HCT116 (cell line): ENCODE results near the gene HACD3. TPM values are rescaled to one million over a fixed set of nuclear protein-coding genes. Genes with fewer than 3 reads are reported as not detected.
"Not testable (repeated sequence)": the region's sequence is repeated elsewhere in the genome, so short reads cannot be mapped to it uniquely, and the experiment has no call there.

Experiments
- ATAC-seq: fragments of 200-7000 bp; cut with Tn5 transposase; 2 replicates; pipeline ENCODE4 v1.9.1; 2020; ENCODE audit warnings: mild to moderate bottlenecking, moderate library complexity
- BruUV-seq: library from RNA; stranded (reverse); fragments of 400-500 nt; replicated peaks from 2 replicates; lab custom pipeline; 2021; lab: Mats Ljungman, UMichigan
- CTCF ChIA-PET: fragments of 300-600 bp; sonication (Branson Sonifier 250); formaldehyde crosslinking; loops from one replicate; lab custom pipeline; 2021; ENCODE audit warnings: antibody characterized with exemption; lab: Charles Lee
- POLR2A ChIA-PET: fragments of 300-600, 350-600 bp; sonication (Branson Sonifier 250); formaldehyde crosslinking; loops from one replicate; lab custom pipeline; 2021; ENCODE audit warnings: antibody characterized with exemption; lab: Charles Lee
- RAD21 ChIA-PET, 2 experiments: fragments of 300-600 bp; sonication (Branson Sonifier 250); formaldehyde crosslinking; loops; one replicate each; lab custom pipeline; 2023; ENCODE audit warnings: low total read pairs in 2 of 2; ENCODE audit not compliant: uncharacterized antibody in 2 of 2, unreplicated experiment in 2 of 2, low non-redundant PET in 1 of 2; lab: Charles Lee
- DNase-seq: peaks from one replicate; pipeline ENCODE4 v3.0.0-alpha.2; 2010; ENCODE audit warnings: low read depth, low spot score
- H2AFZ ChIP-seq: fragments of 200-600 bp; shearing (Covaris generic), sonication (generic); 2 replicates; pipeline ENCODE4 v1.6.1; 2017; ENCODE audit warnings: low read depth, mixed run types, mixed read lengths, antibody characterized with exemption, low read length; ENCODE audit not compliant: poor library complexity, severe bottlenecking
- H3K27ac ChIP-seq: 2 replicates; pipeline ENCODE4 v1.5.1; 2012; ENCODE audit warnings: low read depth, low read length
- H3K27me3 ChIP-seq: fragments of 200-600 bp; sonication (generic); 2 replicates; pipeline ENCODE4 v1.6.1; 2016; ENCODE audit warnings: mixed run types, low read length, mixed read lengths; ENCODE audit not compliant: insufficient read depth
- H3K36me3 ChIP-seq, 2 experiments: fragments of 200-500 bp in 1 of 2; fragments of 200-600 bp in 1 of 2; sonication (Bioruptor generic) in 1 of 2; sonication (generic) in 1 of 2; 2 replicates each; pipeline versions ENCODE4 v1.5.1 to v1.6.1; 2014 to 2016; ENCODE audit warnings: low read length in 2 of 2, inconsistent platforms in 1 of 2, mixed read lengths in 1 of 2, mixed run types in 1 of 2; ENCODE audit not compliant: insufficient read depth in 2 of 2, control insufficient read depth in 1 of 2
- H3K4me1 ChIP-seq, 2 experiments: fragments of 200-600 bp in 1 of 2; sonication (generic) in 1 of 2; 2 replicates each; pipeline versions ENCODE4 v1.5.1 to v1.6.1; 2012 to 2017; ENCODE audit warnings: low read length in 2 of 2, inconsistent platforms in 1 of 2, mild to moderate bottlenecking in 1 of 2, mixed read lengths in 1 of 2, mixed run types in 1 of 2, moderate library complexity in 1 of 2; ENCODE audit not compliant: insufficient read depth in 2 of 2, control insufficient read depth in 1 of 2
- H3K4me2 ChIP-seq: fragments of 200-600 bp; sonication (generic); 2 replicates; pipeline ENCODE4 v1.6.1; 2017; ENCODE audit warnings: mixed run types, low read length, mixed read lengths
- H3K4me3 ChIP-seq, 2 experiments: fragments of 200-600 bp in 1 of 2; sonication (generic) in 1 of 2; replicated peaks in 1 of 2; 2 replicates each; pipeline ENCODE4 v1.5.1; 2011 to 2016; ENCODE audit warnings: low read length in 2 of 2, control low read depth in 1 of 2, low read depth in 1 of 2, mild to moderate bottlenecking in 1 of 2, mixed read lengths in 1 of 2, mixed run types in 1 of 2
- H3K79me2 ChIP-seq: fragments of 200-600 bp; sonication (generic); 2 replicates; pipeline ENCODE4 v1.6.1; 2017; ENCODE audit warnings: mild to moderate bottlenecking, mixed run types, low read length, moderate library complexity, mixed read lengths; ENCODE audit not compliant: insufficient read depth
- H3K9ac ChIP-seq: fragments of 200-600 bp; sonication (generic); 2 replicates; pipeline ENCODE4 v1.6.1; 2016; ENCODE audit warnings: low read length, mixed read lengths
- H3K9me2 ChIP-seq: fragments of 200-600 bp; sonication (generic), shearing (Covaris generic); 2 replicates; pipeline ENCODE4 v1.6.1; 2017; ENCODE audit warnings: mixed run types, mild to moderate bottlenecking, moderate library complexity; ENCODE audit not compliant: insufficient read depth
- H3K9me3 ChIP-seq, 2 experiments: fragments of 200-500 bp in 1 of 2; fragments of 200-600 bp in 1 of 2; sonication (Bioruptor generic) in 1 of 2; sonication (generic) in 1 of 2; 2 replicates each; pipeline ENCODE4 v1.6.1; 2014 to 2017; ENCODE audit warnings: low read length in 2 of 2, mixed read lengths in 2 of 2, inconsistent platforms in 1 of 2, low read depth in 1 of 2, mild to moderate bottlenecking in 1 of 2, mixed run types in 1 of 2, moderate library complexity in 1 of 2; ENCODE audit not compliant: control insufficient read depth in 1 of 2, insufficient read depth in 1 of 2
- H4K20me1 ChIP-seq: fragments of 200-600 bp; sonication (generic), shearing (Covaris generic); 2 replicates; pipeline ENCODE4 v1.6.1; 2017; ENCODE audit warnings: mixed run types, mild to moderate bottlenecking, moderate library complexity; ENCODE audit not compliant: insufficient read depth
- CBX3 ChIP-seq: IDR thresholded peaks from 2 replicates; pipeline ENCODE4 v1.6.1; 2012; ENCODE audit warnings: low read depth
- CEBPB ChIP-seq: IDR thresholded peaks from 2 replicates; pipeline ENCODE4 v1.6.1; 2012; ENCODE audit warnings: low read depth
- JUND ChIP-seq: IDR thresholded peaks from 2 replicates; pipeline ENCODE4 v1.6.1; 2012
- POLR2AphosphoS5 ChIP-seq: IDR thresholded peaks from 2 replicates; pipeline ENCODE4 v1.6.1; 2011; ENCODE audit warnings: mild to moderate bottlenecking, low read depth, low read length, moderate library complexity
- SRF ChIP-seq: IDR thresholded peaks from 2 replicates; pipeline ENCODE4 v1.6.1; 2012; ENCODE audit warnings: low read depth
- TCF7L2 ChIP-seq: IDR thresholded peaks from 2 replicates; pipeline ENCODE4 v1.7.0; 2011; ENCODE audit warnings: borderline replicate concordance, inconsistent platforms; ENCODE audit not compliant: insufficient read depth, insufficient read length; ENCODE audit errors: extremely low read depth
- ZFX ChIP-seq: fragments of 450-650 bp; IDR thresholded peaks from 2 replicates; pipeline ENCODE4 v1.6.1; 2017
- intact Hi-C: fragments of 100-400 bp; cut with micrococcal nuclease; formaldehyde crosslinking; loops from 2 replicates; pipeline ENCODE4 v1.10.0; 2022
- total RNA-seq: library from RNA; stranded (reverse); gene quantifications from one replicate; pipeline ENCODE4 v1.2.1, GENCODE V29; 2021; ENCODE audit not compliant: unreplicated experiment
- TF ChIP-seq, protein P1 (sequence below): IDR thresholded peaks from 2 replicates; pipeline ENCODE4 v1.6.1; 2011; ENCODE audit warnings: mild to moderate bottlenecking, low read length, moderate library complexity; ENCODE audit not compliant: insufficient replicate concordance; ENCODE audit errors: extremely low read depth

HACD3 gene
- total RNA-seq, 1 experiment from 2014 or later = 57.5 TPM

DNA sequence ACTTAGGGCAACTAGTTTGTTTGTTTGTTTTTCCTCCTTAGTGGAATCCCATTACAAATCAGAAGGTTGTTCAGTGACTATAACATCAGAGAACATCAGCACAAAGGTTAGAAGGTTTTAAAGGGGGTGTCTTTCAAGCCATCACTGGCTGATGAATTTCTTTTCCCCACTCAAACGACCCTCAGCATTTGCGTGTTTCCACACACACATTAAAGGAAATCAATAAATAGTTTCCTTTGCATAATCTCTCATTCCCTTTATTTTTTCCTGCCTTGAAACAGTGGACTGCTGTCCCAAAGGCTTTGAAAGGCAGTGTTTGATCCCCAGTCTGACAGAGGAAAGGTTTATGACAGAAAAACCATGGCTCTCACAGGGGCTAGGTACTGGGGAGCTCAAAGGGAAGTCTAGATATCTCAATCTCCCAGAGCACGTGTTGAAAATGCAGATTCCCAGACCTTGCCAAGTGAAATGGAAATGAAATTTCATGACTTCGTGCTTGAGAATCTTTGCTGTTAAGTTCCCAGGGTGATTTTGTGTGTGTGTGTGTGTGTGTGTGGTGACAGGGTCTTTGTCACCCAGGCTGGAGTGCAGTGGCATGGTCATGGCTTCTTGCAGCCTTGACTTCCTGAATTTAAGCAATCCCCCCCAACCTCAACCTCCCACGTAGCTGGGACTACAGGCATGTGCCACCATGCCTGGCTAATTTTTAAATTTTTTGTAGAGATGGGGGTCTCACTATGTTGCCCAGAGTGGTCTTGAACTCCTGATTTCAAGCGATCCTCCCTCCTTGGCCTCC, 82.9 kb downstream of the HACD3 start:
- ChIA-PET POLR2A (no interaction called here), RAD21 (no interaction called here), CTCF (no interaction called here)
- H2AFZ ChIP-seq = no peak overlapping the region
- H3K9ac ChIP-seq = no peak overlapping the region
- ATAC-seq = no peak
- no peak for TF ChIP-seq TCF7L2
- TF ChIP-seq, protein P1, sequence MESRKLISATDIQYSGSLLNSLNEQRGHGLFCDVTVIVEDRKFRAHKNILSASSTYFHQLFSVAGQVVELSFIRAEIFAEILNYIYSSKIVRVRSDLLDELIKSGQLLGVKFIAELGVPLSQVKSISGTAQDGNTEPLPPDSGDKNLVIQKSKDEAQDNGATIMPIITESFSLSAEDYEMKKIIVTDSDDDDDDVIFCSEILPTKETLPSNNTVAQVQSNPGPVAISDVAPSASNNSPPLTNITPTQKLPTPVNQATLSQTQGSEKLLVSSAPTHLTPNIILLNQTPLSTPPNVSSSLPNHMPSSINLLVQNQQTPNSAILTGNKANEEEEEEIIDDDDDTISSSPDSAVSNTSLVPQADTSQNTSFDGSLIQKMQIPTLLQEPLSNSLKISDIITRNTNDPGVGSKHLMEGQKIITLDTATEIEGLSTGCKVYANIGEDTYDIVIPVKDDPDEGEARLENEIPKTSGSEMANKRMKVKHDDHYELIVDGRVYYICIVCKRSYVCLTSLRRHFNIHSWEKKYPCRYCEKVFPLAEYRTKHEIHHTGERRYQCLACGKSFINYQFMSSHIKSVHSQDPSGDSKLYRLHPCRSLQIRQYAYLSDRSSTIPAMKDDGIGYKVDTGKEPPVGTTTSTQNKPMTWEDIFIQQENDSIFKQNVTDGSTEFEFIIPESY = no peak
- no peak for TF ChIP-seq CBX3
- TF ChIP-seq POLR2AphosphoS5 = no peak
- no peak for TF ChIP-seq SRF
- TF ChIP-seq JUND = no peak
- no peak for TF ChIP-seq ZFX
- TF ChIP-seq CEBPB = no peak
- peaks cover 27% of the 10 kb centered on the region for H3K79me2 ChIP-seq
- no peaks in the 10 kb centered on the region for H3K9me2 ChIP-seq
- no peak overlapping the region for H3K27ac ChIP-seq
- no TSS peak for BruUV-seq
- H3K36me3 ChIP-seq = no peaks in the 10 kb centered on the region; a peak in 1 of 4 replicates
- DNase-seq = no peak
- no peak overlapping the region; the same call in 1 of the 2 replicates for H3K4me2 ChIP-seq
- no peaks in the 10 kb centered on the region for H3K27me3 ChIP-seq
- H3K4me1 ChIP-seq = peaks cover 15 to 19% of the 10 kb centered on the region in 2 experiments
- H3K9me3 ChIP-seq = no peaks in the 10 kb centered on the region
- intact Hi-C loops = loop anchor here (5.0 kb wide), 1 partner anchor 289 kb away; no protein-coding TSS in a partner anchor
- H4K20me1 ChIP-seq = no peaks in the 10 kb centered on the region
- no peak overlapping the region for H3K4me3 ChIP-seq

DNA sequence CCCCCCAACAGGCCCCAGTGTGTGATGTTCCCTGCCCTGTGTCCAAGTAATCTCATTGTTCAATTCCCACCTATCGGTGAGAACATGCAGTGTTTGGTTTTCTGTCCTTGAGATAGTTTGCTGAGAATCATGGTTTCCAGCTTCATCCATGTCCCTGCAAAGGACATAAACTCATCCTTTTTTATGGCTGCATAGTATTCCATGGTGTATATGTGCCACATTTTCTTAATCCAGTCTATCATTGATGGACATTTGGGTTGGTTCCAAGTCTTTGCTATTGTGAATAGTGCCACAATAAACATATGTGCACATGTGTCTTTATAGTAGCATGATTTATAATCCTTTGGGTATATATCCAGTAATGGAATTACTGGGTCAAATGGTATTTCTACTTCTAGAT, 85.6 kb downstream of the HACD3 start:
- H3K4me2 ChIP-seq, H3K79me2 ChIP-seq, H3K27ac ChIP-seq, H3K27me3 ChIP-seq, intact Hi-C loops, H3K4me3 ChIP-seq, DNase-seq, H4K20me1 ChIP-seq, H3K9ac ChIP-seq, ATAC-seq, H3K9me3 ChIP-seq, BruUV-seq, CTCF ChIA-PET, POLR2A ChIA-PET, H2AFZ ChIP-seq, H3K36me3 ChIP-seq, H3K9me2 ChIP-seq: not testable (repeated sequence)
- H3K4me1 ChIP-seq = peaks cover 9 to 12% of the 10 kb centered on the region in 2 experiments
- RAD21 ChIA-PET = interaction anchor here in 1 of 2 experiments (0.6 kb wide), 1 partner anchor 1422 kb away, joined by 3 read pairs; no protein-coding TSS in a partner anchor
